Keratinocyte (primary cell): Measurements from ENCODE around the gene GPRIN1.

Source experiments
- EZH2 ChIP-seq: IDR thresholded peaks from one replicate; pipeline ENCODE4 v1.6.1; 2012; ENCODE audit warnings: inconsistent platforms, mild to moderate bottlenecking, low read length, moderate library complexity
- TF ChIP-seq, protein P1 (sequence below), 3 experiments: IDR thresholded peaks in 1 of 3; conservative IDR thresholded peaks in 1 of 3; optimal IDR thresholded peaks in 1 of 3; 2 replicates in 2 of 3; 3 replicates in 1 of 3; pipeline versions ENCODE3 to v1.5.1; 2011; ENCODE audit warnings: low read length in 3 of 3, mild to moderate bottlenecking in 3 of 3, moderate library complexity in 2 of 3, control low read depth in 1 of 3, inconsistent platforms in 1 of 3; ENCODE audit not compliant: insufficient read depth in 2 of 3; ENCODE audit errors: extremely low read depth in 1 of 3

DNA sequence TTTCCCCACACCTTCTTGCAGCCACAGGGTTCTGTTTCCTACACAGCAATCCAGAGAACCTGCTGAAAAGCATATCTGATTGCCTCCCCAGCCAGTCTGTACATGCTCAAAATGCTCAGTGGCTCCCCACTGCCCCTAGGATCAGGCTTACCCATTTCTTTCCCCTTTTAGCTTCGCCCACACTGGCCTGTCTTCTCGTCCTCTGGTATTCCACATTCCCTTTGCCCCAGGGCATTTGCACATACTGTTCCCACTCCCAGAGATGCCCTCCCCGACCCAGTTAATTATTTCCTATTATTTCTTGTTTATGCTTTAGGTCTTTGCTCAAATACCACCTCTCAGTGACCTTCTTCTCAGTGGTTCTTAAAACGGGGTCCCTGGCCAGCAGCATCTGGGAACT, 30.7 kb upstream of the GPRIN1 start:
- TF ChIP-seq EZH2: no peak
- TF ChIP-seq, protein P1, sequence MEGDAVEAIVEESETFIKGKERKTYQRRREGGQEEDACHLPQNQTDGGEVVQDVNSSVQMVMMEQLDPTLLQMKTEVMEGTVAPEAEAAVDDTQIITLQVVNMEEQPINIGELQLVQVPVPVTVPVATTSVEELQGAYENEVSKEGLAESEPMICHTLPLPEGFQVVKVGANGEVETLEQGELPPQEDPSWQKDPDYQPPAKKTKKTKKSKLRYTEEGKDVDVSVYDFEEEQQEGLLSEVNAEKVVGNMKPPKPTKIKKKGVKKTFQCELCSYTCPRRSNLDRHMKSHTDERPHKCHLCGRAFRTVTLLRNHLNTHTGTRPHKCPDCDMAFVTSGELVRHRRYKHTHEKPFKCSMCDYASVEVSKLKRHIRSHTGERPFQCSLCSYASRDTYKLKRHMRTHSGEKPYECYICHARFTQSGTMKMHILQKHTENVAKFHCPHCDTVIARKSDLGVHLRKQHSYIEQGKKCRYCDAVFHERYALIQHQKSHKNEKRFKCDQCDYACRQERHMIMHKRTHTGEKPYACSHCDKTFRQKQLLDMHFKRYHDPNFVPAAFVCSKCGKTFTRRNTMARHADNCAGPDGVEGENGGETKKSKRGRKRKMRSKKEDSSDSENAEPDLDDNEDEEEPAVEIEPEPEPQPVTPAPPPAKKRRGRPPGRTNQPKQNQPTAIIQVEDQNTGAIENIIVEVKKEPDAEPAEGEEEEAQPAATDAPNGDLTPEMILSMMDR (optimal IDR thresholded peaks at IDR 0.05 in 1 of 3, IDR thresholded peaks at IDR 0.05 in 1 of 3, conservative IDR thresholded peaks at IDR 0.05 in 1 of 3; ENCODE audit: extremely low read depth in 1 of 3, insufficient read depth in 2 of 3, low read length in 3 of 3): no peak
